Esophagus squamous epithelium (tissue), 4 donors: ENCODE data around the gene RPGRIP1.

Experiments
- CTCF ChIP-seq, 6 experiments: fragments of 450-650 bp in 4 of 6; fragments of 200-600 bp in 2 of 6; sonication (generic) in 2 of 6; IDR thresholded peaks; one replicate each; pipeline ENCODE4 v1.5.1; 2016 to 2019; ENCODE audit warnings: antibody characterized with exemption in 6 of 6, mild to moderate bottlenecking in 4 of 6, moderate library complexity in 4 of 6
- POLR2A ChIP-seq, 4 donors: fragments of 450-650 bp; IDR thresholded peaks; one replicate each; pipeline ENCODE4 v1.6.1; 2017; ENCODE audit warnings: antibody characterized with exemption in 4 of 4, mild to moderate bottlenecking in 4 of 4, moderate library complexity in 3 of 4

GRCh38 chr14:21264025-21264801, 15.7 kb upstream of the RPGRIP1 start:
- TF ChIP-seq CTCF (IDR thresholded peaks at IDR 0.05) (no peak), POLR2A (IDR thresholded peaks at IDR 0.05) (no peak)
